Endothelial cell (in vitro differentiated cells): ENCODE measurements around the gene FEM1B. TPM values are rescaled to one million over a fixed set of nuclear protein-coding genes. Genes with fewer than 3 reads are reported as not detected.

Source experiments
- DNase-seq: peaks from one replicate; pipeline ENCODE4 v3.0.0; 2021; ENCODE audit warnings: low spot score
- H3K27ac Mint-ChIP-seq: one replicate; pipeline ENCODE4 v1.8.0; 2021; ENCODE audit warnings: mixed read lengths, inconsistent platforms; ENCODE audit not compliant: unreplicated experiment
- H3K27me3 Mint-ChIP-seq: one replicate; pipeline ENCODE4 v1.8.0; 2021; ENCODE audit warnings: mild to moderate bottlenecking, moderate library complexity, mixed read lengths, inconsistent platforms; ENCODE audit not compliant: unreplicated experiment
- H3K36me3 Mint-ChIP-seq: one replicate; pipeline ENCODE4 v1.8.0; 2021; ENCODE audit warnings: mild to moderate bottlenecking, low read depth, mixed read lengths, inconsistent platforms; ENCODE audit not compliant: unreplicated experiment
- H3K4me1 Mint-ChIP-seq: one replicate; pipeline ENCODE4 v1.8.0; 2021; ENCODE audit warnings: mild to moderate bottlenecking, mixed read lengths, inconsistent platforms; ENCODE audit not compliant: unreplicated experiment
- H3K4me3 Mint-ChIP-seq: one replicate; pipeline ENCODE4 v1.8.0; 2021; ENCODE audit warnings: mild to moderate bottlenecking, mixed read lengths, inconsistent platforms; ENCODE audit not compliant: unreplicated experiment
- H3K9me3 Mint-ChIP-seq: one replicate; pipeline ENCODE4 v1.8.0; 2021; ENCODE audit warnings: mixed read lengths, inconsistent platforms; ENCODE audit not compliant: unreplicated experiment
- CTCF ChIP-seq: fragments of 200-600 bp; sonication (generic); IDR thresholded peaks from one replicate; pipeline ENCODE4 v1.5.0; 2021; ENCODE audit warnings: antibody characterized with exemption; ENCODE audit not compliant: unreplicated experiment
- total RNA-seq: library from RNA; stranded (reverse); fragmentation: NEBNext Ultra II Directional; extraction: Animal tissue kit (Norgen Biotek cat#: 25700); gene quantifications from one replicate; pipeline ENCODE4 v1.2.1, GENCODE V29; 2021; ENCODE audit not compliant: unreplicated experiment

Gene FEM1B
- total RNA-seq, 1 donor from 2014 or later: 47.8 TPM

DNA sequence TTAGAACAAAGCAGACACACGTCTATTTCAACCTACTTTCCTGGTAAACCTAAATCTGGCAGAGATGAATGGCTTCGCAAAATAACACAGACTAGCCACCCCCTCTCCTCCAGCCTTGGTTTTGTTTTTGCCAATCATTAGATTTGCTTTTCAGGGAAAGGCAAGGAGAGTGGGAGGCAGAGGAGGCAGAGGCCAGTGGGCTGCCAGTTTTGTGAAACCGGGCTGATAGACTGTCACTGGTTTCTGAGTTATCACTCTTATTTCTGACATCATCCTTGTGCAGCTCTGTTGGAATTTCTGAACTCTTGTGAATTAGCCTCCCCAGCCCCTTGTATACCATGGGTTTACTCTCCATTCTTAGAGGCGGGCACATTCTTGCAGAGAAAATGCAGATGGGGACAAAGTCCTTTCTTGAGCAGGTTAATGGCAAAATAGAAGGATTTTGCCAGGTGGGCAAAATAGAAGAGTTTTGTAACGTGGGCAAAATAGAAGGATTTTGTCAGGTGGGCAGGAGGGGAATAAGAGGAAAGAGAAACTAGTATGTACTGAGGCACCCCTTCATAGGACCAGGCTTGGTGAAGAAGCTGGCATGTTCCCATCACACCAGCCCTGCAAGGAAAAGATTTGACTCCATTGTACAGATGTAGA lies 3.2 kb upstream of the FEM1B start:
- Mint-ChIP-seq H3K4me1 (peaks cover 45% of the 10 kb centered on the region), H3K27ac (peak overlapping the region; percentile 38), H3K4me3 (no peak overlapping the region), H3K27me3 (peaks cover 2% of the 10 kb centered on the region), H3K36me3 (no peaks in the 10 kb centered on the region), H3K9me3 (no peaks in the 10 kb centered on the region)
- no peak for TF ChIP-seq CTCF
- DNase-seq: no peak

GRCh38 chr15:68275165-68275746 lies 2.3 kb upstream of the FEM1B start:
- peak overlapping the region; percentile 68 for H3K27ac Mint-ChIP-seq

GRCh38 chr15:68276668-68277067 lies 877 bp upstream of the FEM1B start:
- Mint-ChIP-seq H3K27ac (peak overlapping the region; percentile 59), H3K36me3 (no peaks in the 10 kb centered on the region), H3K4me3 (peak overlapping the region; percentile 99), H3K9me3 (no peaks in the 10 kb centered on the region), H3K4me1 (peaks cover 61% of the 10 kb centered on the region), H3K27me3 (peaks cover 2% of the 10 kb centered on the region)
- no peak for TF ChIP-seq CTCF
- no peak for DNase-seq

More at GRCh38 chr15:68275165-68275746, 2.3 kb upstream of the FEM1B start:
- Mint-ChIP-seq H3K36me3 (no peaks in the 10 kb centered on the region), H3K27me3 (peaks cover 2% of the 10 kb centered on the region), H3K9me3 (no peaks in the 10 kb centered on the region), H3K4me3 (no peak overlapping the region), H3K4me1 (peaks cover 52% of the 10 kb centered on the region)
- no peak for DNase-seq
- no peak for TF ChIP-seq CTCF

- TF ChIP-seq CTCF: no peak
- H3K27ac Mint-ChIP-seq: peak overlapping the region; percentile 59
- no peaks in the 10 kb centered on the region for H3K9me3 Mint-ChIP-seq
- peak; percentile 58 for DNase-seq
- H3K4me1 Mint-ChIP-seq: peaks cover 66% of the 10 kb centered on the region
- H3K4me3 Mint-ChIP-seq: peak overlapping the region; percentile 99
- H3K27me3 Mint-ChIP-seq: peaks cover 2% of the 10 kb centered on the region
- H3K36me3 Mint-ChIP-seq: no peaks in the 10 kb centered on the region
These were observed 378 bp upstream of the FEM1B start for GRCh38 chr15:68277131-68277602.

DNA sequence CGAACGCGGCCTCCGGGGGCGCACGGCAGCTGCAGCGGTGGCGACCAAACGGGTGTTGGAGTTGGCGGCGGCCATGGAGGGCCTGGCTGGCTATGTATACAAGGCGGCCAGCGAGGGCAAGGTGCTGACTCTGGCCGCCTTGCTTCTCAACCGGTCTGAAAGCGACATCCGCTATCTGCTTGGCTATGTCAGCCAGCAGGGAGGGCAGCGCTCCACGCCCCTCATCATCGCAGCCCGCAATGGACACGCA lies 725 bp downstream of the FEM1B start:
- TF ChIP-seq CTCF: no peak
- H3K36me3 Mint-ChIP-seq: no peaks in the 10 kb centered on the region
- DNase-seq: no peak
- H3K9me3 Mint-ChIP-seq: no peaks in the 10 kb centered on the region
- H3K27ac Mint-ChIP-seq: peak overlapping the region; percentile 88
- H3K27me3 Mint-ChIP-seq: peaks cover 2% of the 10 kb centered on the region
- H3K4me3 Mint-ChIP-seq: peak overlapping the region; percentile 99
- H3K4me1 Mint-ChIP-seq: peaks cover 66% of the 10 kb centered on the region
